ENCODE results near the gene PRSS27.
"Not testable (repeated sequence)": the region's sequence is repeated elsewhere in the genome, so short reads cannot be mapped to it uniquely, and the experiment has no call there.

The PRSS27 gene

GRCh38 chr16:2675714-2676113 lies 44.3 kb downstream of the PRSS27 start:
- no peak for TF ChIP-seq Cebpa-rat (IDR thresholded peaks at IDR 0.05)
- peaks cover 82% of the 10 kb centered on the region for H3K4me1 ChIP-seq
- H3K27me3 ChIP-seq = no peaks in the 10 kb centered on the region
- H3K4me2 ChIP-seq = peak overlapping the region; percentile 45; the same call in 1 of the 2 replicates
- H4K20me1 ChIP-seq = peaks cover 35% of the 10 kb centered on the region
- no peaks in the 10 kb centered on the region for H3K9me3 ChIP-seq
- H3K4me3 ChIP-seq = no peak overlapping the region
- H3K27ac ChIP-seq = no peak overlapping the region
- H3K9ac ChIP-seq = no peak overlapping the region
- H3K36me3 ChIP-seq = no peaks in the 10 kb centered on the region

- Histone ChIP-seq H3K9ac (no peak overlapping the region), H3K27ac (no peak overlapping the region)
These were observed 45.0 kb downstream of the PRSS27 start for GRCh38 chr16:2675021-2675420.

GRCh38 chr16:2673066-2673999 lies 46.7 kb downstream of the PRSS27 start:
- no peaks in the 10 kb centered on the region for H3K9me3 ChIP-seq
- TF ChIP-seq Cebpa-rat (IDR thresholded peaks at IDR 0.05) = no peak
- peaks cover 11% of the 10 kb centered on the region for H3K36me3 ChIP-seq
- peak overlapping the region; percentile 88 for H3K4me2 ChIP-seq
- no peaks in the 10 kb centered on the region for H3K27me3 ChIP-seq
- H4K20me1 ChIP-seq = peaks cover 43% of the 10 kb centered on the region
- peak overlapping the region; percentile 72 for H3K27ac ChIP-seq
- H3K9ac ChIP-seq = peak overlapping the region; percentile 80
- peak overlapping the region; percentile 74 for H3K4me3 ChIP-seq
- H3K4me1 ChIP-seq = peaks cover 78% of the 10 kb centered on the region

More at GRCh38 chr16:2675021-2675420, 45.0 kb downstream of the PRSS27 start:
- H3K9me3 ChIP-seq = no peaks in the 10 kb centered on the region
- no peak overlapping the region for H3K4me3 ChIP-seq
- no peaks in the 10 kb centered on the region for H3K27me3 ChIP-seq
- H3K4me2 ChIP-seq = no peak overlapping the region
- peaks cover 37% of the 10 kb centered on the region for H4K20me1 ChIP-seq
- no peak for TF ChIP-seq Cebpa-rat (IDR thresholded peaks at IDR 0.05)
- H3K4me1 ChIP-seq = peaks cover 82% of the 10 kb centered on the region
- no peaks in the 10 kb centered on the region for H3K36me3 ChIP-seq

GRCh38 chr16:2671741-2672140 lies 48.3 kb downstream of the PRSS27 start:
- peaks cover 62% of the 10 kb centered on the region for H3K4me1 ChIP-seq
- H3K9me3 ChIP-seq = no peaks in the 10 kb centered on the region
- H3K4me2 ChIP-seq = peak overlapping the region; percentile 88
- peak overlapping the region; percentile 74; the same call in 1 of the 2 replicates for H3K4me3 ChIP-seq
- H4K20me1 ChIP-seq = peaks cover 37% of the 10 kb centered on the region
- H3K9ac ChIP-seq = peak overlapping the region; percentile 65; the same call in 1 of the 2 replicates
- H3K27me3 ChIP-seq = no peaks in the 10 kb centered on the region
- no peak overlapping the region for H3K27ac ChIP-seq
- H3K36me3 ChIP-seq = peaks cover 27% of the 10 kb centered on the region
- no peak for TF ChIP-seq Cebpa-rat (IDR thresholded peaks at IDR 0.05)

- H3K27ac ChIP-seq, H3K9ac ChIP-seq: not testable (repeated sequence)
- H3K4me2 ChIP-seq = peak overlapping the region; percentile 88; the same call in 1 of the 2 replicates
These were observed 48.8 kb downstream of the PRSS27 start for GRCh38 chr16:2671193-2671592.

GRCh38 chr16:2670017-2670416 lies 50.0 kb downstream of the PRSS27 start:
- Histone ChIP-seq H4K20me1 (peaks cover 29% of the 10 kb centered on the region), H3K36me3 (peaks cover 29% of the 10 kb centered on the region), H3K4me1 (peaks cover 47% of the 10 kb centered on the region), H3K4me2 (peak overlapping the region; percentile 88), H3K9ac (peak overlapping the region; percentile 34; the same call in 1 of the 2 replicates)
- not testable (repeated sequence) for H3K4me3 ChIP-seq, H3K27me3 ChIP-seq, H3K9me3 ChIP-seq, H3K27ac ChIP-seq

More at GRCh38 chr16:2671193-2671592, 48.8 kb downstream of the PRSS27 start:
- not testable (repeated sequence) for H3K4me3 ChIP-seq, H3K27me3 ChIP-seq, H3K9me3 ChIP-seq
- peaks cover 37% of the 10 kb centered on the region for H4K20me1 ChIP-seq
- H3K4me1 ChIP-seq = peaks cover 59% of the 10 kb centered on the region
- peaks cover 29% of the 10 kb centered on the region for H3K36me3 ChIP-seq

GRCh38 chr16:2669587-2669986 lies 50.4 kb downstream of the PRSS27 start:
- not testable (repeated sequence) for H3K4me3 ChIP-seq, H3K27me3 ChIP-seq, H3K27ac ChIP-seq, H3K9me3 ChIP-seq
- peaks cover 29% of the 10 kb centered on the region for H3K36me3 ChIP-seq
- peaks cover 43% of the 10 kb centered on the region for H3K4me1 ChIP-seq
- peak overlapping the region; percentile 88 for H3K4me2 ChIP-seq
- H3K9ac ChIP-seq = peak overlapping the region; percentile 34; the same call in 1 of the 2 replicates
- peaks cover 25% of the 10 kb centered on the region for H4K20me1 ChIP-seq

GRCh38 chr16:2666671-2667070 lies 53.4 kb downstream of the PRSS27 start:
- not testable (repeated sequence) for H3K9ac ChIP-seq, H3K27me3 ChIP-seq, H3K9me3 ChIP-seq, H3K4me2 ChIP-seq, H3K4me3 ChIP-seq, H3K27ac ChIP-seq
- Histone ChIP-seq H3K36me3 (peaks cover 39% of the 10 kb centered on the region), H4K20me1 (peaks cover 15% of the 10 kb centered on the region), H3K4me1 (peaks cover 24% of the 10 kb centered on the region)

- H3K9ac ChIP-seq = no peak overlapping the region
- H3K4me3 ChIP-seq = no peak overlapping the region
- H3K4me1 ChIP-seq = peaks cover 3% of the 10 kb centered on the region; the same call in 1 of the 2 replicates
- no peak overlapping the region for H3K4me2 ChIP-seq
- no peak overlapping the region for H3K27ac ChIP-seq
- H3K27me3 ChIP-seq = no peaks in the 10 kb centered on the region
- TF ChIP-seq Cebpa-rat (IDR thresholded peaks at IDR 0.05) = no peak
- H3K9me3 ChIP-seq = no peaks in the 10 kb centered on the region
- H3K36me3 ChIP-seq = peaks cover 39% of the 10 kb centered on the region
- H4K20me1 ChIP-seq = 0 out of 2 replicates have a peak, but pooled peaks cover 4% of the 10 kb centered on the region
These were observed 55.4 kb downstream of the PRSS27 start for GRCh38 chr16:2664574-2664982.

Measured in BLaER1 (cell line).